Peyer's patch (tissue), 4 donors: ENCODE measurements around the gene MS4A4E.

Source experiments
- POLR2A ChIP-seq, 2 donors: fragments of 450-650 bp; IDR thresholded peaks; one replicate each; pipeline ENCODE4 v1.5.1; 2017; ENCODE audit warnings: antibody characterized with exemption in 2 of 2, mild to moderate bottlenecking in 2 of 2, moderate library complexity in 2 of 2
- TF ChIP-seq, protein P1 (sequence below), 6 experiments: fragments of 450-650 bp in 4 of 6; fragments of 200-600 bp in 2 of 6; sonication (generic) in 1 of 6; IDR thresholded peaks; one replicate each; pipeline ENCODE4 v1.5.1; 2017 to 2019; ENCODE audit warnings: antibody characterized with exemption in 6 of 6, mild to moderate bottlenecking in 3 of 6, moderate library complexity in 1 of 6

DNA sequence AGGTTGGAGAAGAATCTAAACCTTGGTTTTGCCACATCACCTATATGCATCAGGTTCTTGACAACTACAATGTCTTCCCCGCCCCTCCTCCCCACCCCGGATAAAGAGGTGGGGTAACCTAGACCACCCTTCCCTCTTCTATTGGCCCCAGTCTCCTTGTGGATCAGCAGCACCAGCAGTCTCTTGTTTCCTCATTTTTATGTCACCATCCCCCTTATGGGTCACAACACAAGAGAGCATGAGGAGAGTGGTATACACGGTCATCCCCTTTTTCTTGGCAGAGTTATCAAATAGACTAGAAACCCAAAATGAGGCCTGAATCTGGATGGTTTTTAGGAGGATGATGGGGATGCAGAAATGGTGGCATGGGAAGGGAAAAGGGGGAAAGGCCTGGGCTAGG, 1.2 kb downstream of the MS4A4E start:
- TF ChIP-seq, protein P1, sequence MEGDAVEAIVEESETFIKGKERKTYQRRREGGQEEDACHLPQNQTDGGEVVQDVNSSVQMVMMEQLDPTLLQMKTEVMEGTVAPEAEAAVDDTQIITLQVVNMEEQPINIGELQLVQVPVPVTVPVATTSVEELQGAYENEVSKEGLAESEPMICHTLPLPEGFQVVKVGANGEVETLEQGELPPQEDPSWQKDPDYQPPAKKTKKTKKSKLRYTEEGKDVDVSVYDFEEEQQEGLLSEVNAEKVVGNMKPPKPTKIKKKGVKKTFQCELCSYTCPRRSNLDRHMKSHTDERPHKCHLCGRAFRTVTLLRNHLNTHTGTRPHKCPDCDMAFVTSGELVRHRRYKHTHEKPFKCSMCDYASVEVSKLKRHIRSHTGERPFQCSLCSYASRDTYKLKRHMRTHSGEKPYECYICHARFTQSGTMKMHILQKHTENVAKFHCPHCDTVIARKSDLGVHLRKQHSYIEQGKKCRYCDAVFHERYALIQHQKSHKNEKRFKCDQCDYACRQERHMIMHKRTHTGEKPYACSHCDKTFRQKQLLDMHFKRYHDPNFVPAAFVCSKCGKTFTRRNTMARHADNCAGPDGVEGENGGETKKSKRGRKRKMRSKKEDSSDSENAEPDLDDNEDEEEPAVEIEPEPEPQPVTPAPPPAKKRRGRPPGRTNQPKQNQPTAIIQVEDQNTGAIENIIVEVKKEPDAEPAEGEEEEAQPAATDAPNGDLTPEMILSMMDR (IDR thresholded peaks at IDR 0.05), result no peak
- no peak for TF ChIP-seq POLR2A (IDR thresholded peaks at IDR 0.05)
